GM15510 (cell line): ENCODE results near the gene ZAR1.

ENCODE experiments used
- POLR2A ChIP-seq: IDR thresholded peaks from 3 replicates; pipeline ENCODE4 v1.6.1; 2011; ENCODE audit warnings: borderline replicate concordance; ENCODE audit not compliant: insufficient read length; ENCODE audit errors: extremely low read depth

ZAR1 gene

GRCh38 chr4:48506716-48507115 is 16.7 kb downstream of the ZAR1 start:
- no peak for TF ChIP-seq POLR2A

DNA sequence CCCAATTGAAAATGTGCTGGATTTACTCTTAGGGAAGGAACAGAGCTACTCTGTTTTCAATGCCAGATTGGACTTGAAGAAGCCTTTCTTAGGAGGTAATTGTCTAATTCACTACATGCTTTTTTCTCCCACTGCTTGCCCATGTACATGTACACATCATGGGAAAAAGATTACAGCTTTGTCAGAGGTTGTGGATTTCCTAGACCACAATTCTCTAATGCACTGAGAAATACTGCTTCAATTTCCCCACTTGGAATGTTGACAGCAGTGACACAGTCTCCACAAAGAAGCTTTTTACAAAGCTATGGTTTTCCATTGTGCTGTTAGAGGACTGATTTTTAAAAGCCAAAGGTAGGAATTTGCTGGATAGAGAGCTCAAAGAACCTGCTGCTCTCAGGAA is 19.5 kb downstream of the ZAR1 start:
- no peak for TF ChIP-seq POLR2A

- TF ChIP-seq POLR2A, result no peak
These were observed 28.1 kb downstream of the ZAR1 start for GRCh38 chr4:48518143-48518542.

DNA sequence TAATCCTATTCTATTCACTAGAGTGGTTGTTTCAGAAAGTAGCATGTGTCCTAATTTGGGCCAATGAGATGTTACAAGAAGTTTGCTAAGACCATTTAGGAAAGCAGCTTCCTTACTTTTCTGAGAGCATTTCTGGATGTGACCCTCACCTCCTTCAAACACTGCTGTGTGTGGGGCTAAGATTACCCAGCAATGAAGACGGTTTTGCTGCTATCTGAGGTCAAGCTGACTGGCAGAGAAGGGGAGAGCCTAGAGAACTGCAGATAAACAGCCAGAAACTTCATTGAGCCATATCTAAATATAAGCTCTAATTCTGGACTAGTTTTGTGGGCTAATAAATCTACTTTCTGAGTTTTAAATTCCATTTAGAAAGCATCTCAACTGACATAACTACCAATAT is 36.4 kb downstream of the ZAR1 start:
- TF ChIP-seq POLR2A, result no peak

- TF ChIP-seq POLR2A, result no peak
These were observed 48.3 kb downstream of the ZAR1 start for GRCh38 chr4:48538358-48538757.

DNA sequence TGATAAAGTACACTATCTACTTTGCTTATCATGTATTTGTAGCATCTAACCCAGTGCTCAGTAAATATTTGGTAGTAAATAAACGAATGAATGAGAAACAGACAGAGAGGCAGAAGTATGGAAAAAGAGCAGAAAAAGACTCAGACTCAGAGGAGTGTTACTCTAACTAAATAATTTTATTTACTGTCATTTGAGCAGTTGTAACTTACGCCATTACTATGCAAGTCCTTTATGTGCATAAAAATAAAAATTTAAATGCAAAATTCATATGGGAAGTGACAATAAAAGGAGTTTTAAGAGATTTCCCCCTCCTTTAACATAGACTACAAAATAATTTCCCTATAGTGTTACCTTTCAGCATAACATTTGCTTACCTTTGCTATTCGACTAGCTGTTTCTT is 49.5 kb downstream of the ZAR1 start:
- no peak for TF ChIP-seq POLR2A

GRCh38 chr4:48542888-48543287 is 52.8 kb downstream of the ZAR1 start:
- TF ChIP-seq POLR2A, result no peak

GRCh38 chr4:48543796-48544195 is 53.7 kb downstream of the ZAR1 start:
- no peak for TF ChIP-seq POLR2A
